ENCODE measurements around the gene MRPS6. TPM values are rescaled to one million over a fixed set of nuclear protein-coding genes. Genes with fewer than 3 reads are reported as not detected.

The MRPS6 gene
- total and polyA plus RNA-seq, 2 of the 4 experiments (the other 2 are of a cell fraction): 7.5 to 35.1 TPM

- Histone ChIP-seq H3K9me3 (ENCODE audit: control insufficient read depth, insufficient read depth, low read length) (no peaks in the 10 kb centered on the region), H3K79me1 (ENCODE audit: low read depth in 1 of 2, low read length in 2 of 2) (no peaks in the 10 kb centered on the region), H2AK9ac (replicated peaks; ENCODE audit: low read depth, low read length, poor library complexity) (no peak overlapping the region), H3K23ac (ENCODE audit: low read depth, low read length) (no peak overlapping the region), H3K9me1 (ENCODE audit: insufficient read depth, low read length) (no peaks in the 10 kb centered on the region; the same call in 1 of the 2 replicates), H3K9ac (ENCODE audit: low read depth, low read length) (no peak overlapping the region), H4K20me1 (ENCODE audit: insufficient read depth, low read length) (no peaks in the 10 kb centered on the region), H2AK5ac (ENCODE audit: low read depth, low read length) (no peak overlapping the region), H4K5ac (ENCODE audit: low read depth, low read length) (no peak overlapping the region), H4K91ac (ENCODE audit: insufficient read depth, low read depth, low read length) (no peak overlapping the region), H2BK5ac (ENCODE audit: low read depth, low read length, poor library complexity, severe bottlenecking) (no peak overlapping the region), H4K8ac (ENCODE audit: low read depth in 2 of 2, low read length in 2 of 2) (no peak overlapping the region), H3K4me1 (ENCODE audit: control insufficient read depth, insufficient read depth, low read length) (no peaks in the 10 kb centered on the region), H3K27ac (ENCODE audit: insufficient read depth, low read length) (no peak overlapping the region), H2AFZ (replicated peaks; ENCODE audit: low read length, poor library complexity) (no peak overlapping the region), H3K14ac (replicated peaks; ENCODE audit: low read depth, low read length) (no peak overlapping the region), H2BK120ac (ENCODE audit: low read depth, low read length) (no peak overlapping the region), H3K4me2 (ENCODE audit: low read depth, low read length) (no peak overlapping the region), H2BK20ac (ENCODE audit: low read depth, low read length) (no peak overlapping the region), H3K4ac (ENCODE audit: low read depth, low read length) (no peak overlapping the region), H2BK15ac (ENCODE audit: low read depth, low read length) (no peak overlapping the region), H3K27me3 (ENCODE audit: control insufficient read depth, insufficient read depth, low read length) (no peaks in the 10 kb centered on the region), H3K4me3 (ENCODE audit: insufficient read depth, low read depth, low read length) (no peak overlapping the region), H3K18ac (ENCODE audit: low read depth, low read length) (no peak overlapping the region), H3K56ac (ENCODE audit: extremely low read depth, insufficient read depth, low read length) (no peak overlapping the region), H3K36me3 (ENCODE audit: control insufficient read depth, insufficient read depth, low read length) (no peaks in the 10 kb centered on the region)
- dilution Hi-C loops (cut with HindIII; ENCODE audit: low sequenced_read_pairs, unreplicated experiment) (no loop called here), in situ Hi-C loops (cut with MboI; ENCODE audit: low sequenced_read_pairs) (no loop called here), intact Hi-C loops (cut with micrococcal nuclease) (no loop called here)
- TF ChIP-seq MXI1 (IDR thresholded peaks at IDR 0.05; ENCODE audit: borderline replicate concordance, low read depth, low read length) (no peak), FOS (IDR thresholded peaks at IDR 0.05; ENCODE audit: low read depth, low read length) (no peak), NFE2L2 (IDR thresholded peaks at IDR 0.05; ENCODE audit: low read depth, low read length) (no peak)
- ChIA-PET CTCF (no interaction called here), POLR2A (ENCODE audit: unreplicated experiment) (no interaction called here)
- ATAC-seq (ENCODE audit: low read depth) (no peak; the same call in 1 of the 2 replicates), DNase-seq (no peak)
- BruUV-seq (replicated peaks): no TSS peak
- 100% methylated on average over 1 of the region's 8 CpGs; no CpG with 5 or more reads in 1 of the 2 experiments for WGBS, 2 experiments (ENCODE audit: extremely low coverage in 2 of 2, insufficient read length in 1 of 2)
These were observed 38.9 kb upstream of the MRPS6 start for GRCh38 chr21:34034369-34035014.
